ENCODE results near the gene BMP5. TPM values are rescaled to one million over a fixed set of nuclear protein-coding genes. Genes with fewer than 3 reads are reported as not detected.

BMP5 gene
- total and polyA plus RNA-seq, 2 of the 8 experiments (the other 6 are each of a cell fraction or from before 2014, with no cell fraction given): 0.02 TPM; not detected in 1

DNA sequence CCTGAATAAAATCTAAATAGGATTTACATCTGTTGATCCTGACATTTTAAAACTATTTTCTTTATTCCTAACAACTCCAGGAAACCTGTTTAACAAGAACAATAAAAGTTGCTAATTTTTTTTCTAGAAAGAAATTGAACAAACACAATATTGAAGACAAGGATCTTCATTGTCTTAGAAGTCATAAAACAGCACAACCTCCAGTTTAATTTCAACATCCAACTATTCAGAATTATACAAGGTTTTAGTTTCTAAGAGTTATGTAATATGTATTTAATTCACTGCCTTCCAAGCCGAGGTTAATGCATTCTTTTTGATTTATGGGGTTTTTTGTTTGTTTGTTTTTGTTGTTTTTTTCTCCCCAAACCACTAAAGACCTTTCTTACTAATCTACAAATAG lies 7.2 kb downstream of the BMP5 start:
- Histone ChIP-seq H2AK5ac (ENCODE audit: low read depth, low read length) (no peak overlapping the region), H4K20me1 (replicated peaks in 1 of 2; ENCODE audit: control insufficient read depth in 1 of 2, insufficient read depth in 2 of 2, low read length in 2 of 2) (no peaks in the 10 kb centered on the region), H2AFZ (ENCODE audit: low read length) (no peak overlapping the region), H3K23me2 (ENCODE audit: low read depth, low read length) (no peaks in the 10 kb centered on the region), H2BK5ac (ENCODE audit: low read depth, low read length) (no peak overlapping the region), H3K56ac (replicated peaks; ENCODE audit: insufficient read length, low read depth, low read length) (no peak overlapping the region), H3K79me1 (ENCODE audit: low read depth, low read length) (no peaks in the 10 kb centered on the region), H3K36me3 (ENCODE audit: control insufficient read depth in 2 of 4, insufficient read depth in 4 of 4, low read length in 3 of 4) (no peaks in the 10 kb centered on the region), H4K91ac (replicated peaks; ENCODE audit: insufficient read length, low read length) (no peak overlapping the region), H2BK20ac (ENCODE audit: low read length) (no peak overlapping the region), H3K9ac (replicated peaks in 1 of 4; ENCODE audit: extremely low read depth in 1 of 4, low read depth in 3 of 4, low read length in 3 of 4) (no peak overlapping the region), H2BK12ac (ENCODE audit: low read depth, low read length) (no peak overlapping the region), H3K18ac (ENCODE audit: extremely low read depth, low read length) (no peak overlapping the region), H4K8ac (ENCODE audit: extremely low read depth, insufficient read depth, low read length) (no peak overlapping the region), H3K4me3 (ENCODE audit: extremely low read depth in 1 of 4, insufficient read depth in 2 of 4, low read depth in 3 of 4, low read length in 4 of 4) (no peak overlapping the region), H4K5ac (ENCODE audit: insufficient read length, low read depth, low read length) (no peak overlapping the region), H3K4me2 (ENCODE audit: insufficient read depth in 1 of 2, low read depth in 2 of 2, low read length in 2 of 2) (no peak overlapping the region), H3K27me3 (replicated peaks in 1 of 4; ENCODE audit: control insufficient read depth in 3 of 4, extremely low read depth in 1 of 4, insufficient read depth in 3 of 4, low read length in 3 of 4) (no peaks in the 10 kb centered on the region), H3K14ac (ENCODE audit: insufficient read length) (no peak overlapping the region), H3K4me1 (replicated peaks in 1 of 4; ENCODE audit: control insufficient read depth in 3 of 4, insufficient read depth in 4 of 4, low read length in 3 of 4) (no peaks in the 10 kb centered on the region), H3K23ac (ENCODE audit: insufficient read length) (no peak overlapping the region), H2BK120ac (replicated peaks; ENCODE audit: low read depth, low read length) (no peak overlapping the region), H3K27ac (ENCODE audit: low read depth, low read length) (no peak overlapping the region), H2BK15ac (ENCODE audit: low read length) (no peak overlapping the region), H3K9me3 (ENCODE audit: insufficient read depth in 2 of 2, low read depth in 1 of 2, low read length in 1 of 2) (no peaks in the 10 kb centered on the region), H3K79me2 (ENCODE audit: control insufficient read depth in 1 of 2, insufficient read depth in 2 of 2, low read length in 2 of 2) (no peaks in the 10 kb centered on the region), H3K4ac (replicated peaks; ENCODE audit: insufficient read length, low read depth, low read length) (no peak overlapping the region)
- FAIRE-seq (no peak), DNase-seq (ENCODE audit: low read depth in 1 of 2, low spot score in 2 of 2) (no peak)
- ChIA-PET POLR2A (ENCODE audit: partially characterized antibody) (no interaction called here), CTCF (ENCODE audit: partially characterized antibody) (interaction anchor here (0.9 to 1.1 kb wide), 2 partner anchors 10 to 333 kb away, joined by 3 read pairs; no protein-coding TSS in a partner anchor)
- no peak for TF ChIP-seq TAF1 (IDR thresholded peaks at IDR 0.05; ENCODE audit: low read depth, low read length)
- TF ChIP-seq BCL11A (IDR thresholded peaks at IDR 0.05; ENCODE audit: low read depth in 2 of 2, low read length in 2 of 2): no peak
- no peak for TF ChIP-seq EP300 (IDR thresholded peaks at IDR 0.05; ENCODE audit: borderline replicate concordance in 1 of 2, low read depth in 2 of 2, low read length in 2 of 2)
- TF ChIP-seq SAP30 (IDR thresholded peaks at IDR 0.05; ENCODE audit: insufficient read depth, insufficient replicate concordance, low read length): no peak
- no peak for TF ChIP-seq CTBP2 (IDR thresholded peaks at IDR 0.05; ENCODE audit: borderline replicate concordance, insufficient read depth, insufficient read length, low read length)
- TF ChIP-seq SRF (IDR thresholded peaks at IDR 0.05; ENCODE audit: low read depth, low read length): no peak
- 89% methylated on average over 1 of the region's 1 CpG; no CpG with 5 or more reads in 1 of the 2 experiments for WGBS, 2 experiments (ENCODE audit: extremely low coverage in 1 of 2, insufficient coverage in 1 of 2, insufficient read length in 1 of 2, insufficient replicate concordance in 2 of 2, low coverage in 1 of 2, low lambda C conversion rate in 2 of 2, missing lambda C conversion rate in 1 of 2)
